AG04450 (cell line): ENCODE data around the gene BTG3. TPM values are rescaled to one million over a fixed set of nuclear protein-coding genes. Genes with fewer than 3 reads are reported as not detected.

Source experiments
- CTCF ChIA-PET: fragments of 300-600, 350-600 bp; formaldehyde crosslinking; extraction: SDS; loops from one replicate; lab custom pipeline; 2022; ENCODE audit warnings: antibody characterized with exemption, inconsistent platforms; lab: Charles Lee
- POLR2A ChIA-PET: fragments of 350-600 bp; formaldehyde crosslinking; extraction: SDS; loops from one replicate; lab custom pipeline; 2021; ENCODE audit warnings: antibody characterized with exemption, inconsistent platforms; lab: Yijun Ruan, JAX
- DNase-seq: peaks from one replicate; pipeline ENCODE4 v3.0.0-alpha.2; 2011; ENCODE audit warnings: low read depth, low spot score
- H3K27ac ChIP-seq: one replicate; pipeline ENCODE4 v1.5.1; 2012; ENCODE audit warnings: low read depth, low read length, control low read depth
- H3K27me3 ChIP-seq: one replicate; pipeline ENCODE4 v1.6.0; 2012; ENCODE audit warnings: low read length; ENCODE audit not compliant: control insufficient read depth, insufficient read depth
- H3K4me3 ChIP-seq: 2 replicates; pipeline ENCODE4 v1.5.1; 2011; ENCODE audit warnings: mild to moderate bottlenecking, low read depth, low read length, control low read depth
- H3K9me3 ChIP-seq: 2 replicates; pipeline ENCODE4 v1.5.1; 2012; ENCODE audit warnings: low read length; ENCODE audit not compliant: control insufficient read depth, insufficient read depth
- polyA plus RNA-seq: library from polyadenylated mRNA; depleted of rRNA; stranded (reverse); fragments of >200 nt; gene quantifications from 2 replicates; pipeline ENCODE4 v1.2.3, GENCODE V29; 2011
- TF ChIP-seq, protein P1 (sequence below): IDR thresholded peaks from 2 replicates; pipeline ENCODE4 v1.5.1; 2011; ENCODE audit warnings: low read depth, low read length, control low read depth, inconsistent platforms

BTG3 gene
- polyA plus RNA-seq, 1 experiment = 59.0 TPM

DNA sequence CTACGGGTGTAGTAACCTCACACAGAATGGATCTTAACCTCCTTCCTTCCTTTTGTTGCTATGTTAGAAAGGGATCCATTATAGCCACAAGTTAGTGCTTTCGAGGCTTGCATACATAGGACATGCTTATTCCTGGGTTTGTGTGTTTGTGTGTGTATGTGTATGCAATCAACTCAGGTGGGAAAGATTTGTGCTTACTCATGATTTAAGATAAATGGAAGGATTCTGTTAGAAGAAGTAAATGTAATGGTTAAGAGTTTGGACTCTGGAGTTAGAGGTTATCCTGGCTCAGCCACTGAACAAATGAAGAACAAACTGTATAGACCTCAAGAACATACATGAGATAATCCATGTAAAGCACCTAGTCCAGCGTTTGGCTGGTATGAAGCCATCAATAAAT, 28.8 kb downstream of the BTG3 start:
- DNase-seq = no peak
- TF ChIP-seq, protein P1, sequence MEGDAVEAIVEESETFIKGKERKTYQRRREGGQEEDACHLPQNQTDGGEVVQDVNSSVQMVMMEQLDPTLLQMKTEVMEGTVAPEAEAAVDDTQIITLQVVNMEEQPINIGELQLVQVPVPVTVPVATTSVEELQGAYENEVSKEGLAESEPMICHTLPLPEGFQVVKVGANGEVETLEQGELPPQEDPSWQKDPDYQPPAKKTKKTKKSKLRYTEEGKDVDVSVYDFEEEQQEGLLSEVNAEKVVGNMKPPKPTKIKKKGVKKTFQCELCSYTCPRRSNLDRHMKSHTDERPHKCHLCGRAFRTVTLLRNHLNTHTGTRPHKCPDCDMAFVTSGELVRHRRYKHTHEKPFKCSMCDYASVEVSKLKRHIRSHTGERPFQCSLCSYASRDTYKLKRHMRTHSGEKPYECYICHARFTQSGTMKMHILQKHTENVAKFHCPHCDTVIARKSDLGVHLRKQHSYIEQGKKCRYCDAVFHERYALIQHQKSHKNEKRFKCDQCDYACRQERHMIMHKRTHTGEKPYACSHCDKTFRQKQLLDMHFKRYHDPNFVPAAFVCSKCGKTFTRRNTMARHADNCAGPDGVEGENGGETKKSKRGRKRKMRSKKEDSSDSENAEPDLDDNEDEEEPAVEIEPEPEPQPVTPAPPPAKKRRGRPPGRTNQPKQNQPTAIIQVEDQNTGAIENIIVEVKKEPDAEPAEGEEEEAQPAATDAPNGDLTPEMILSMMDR = no peak
- H3K27me3 ChIP-seq = no peaks in the 10 kb centered on the region
- H3K27ac ChIP-seq = no peak overlapping the region
- CTCF ChIA-PET = interaction anchor here (7.2 kb wide), 1 partner anchor 196 kb away, joined by 303 read pairs; no protein-coding TSS in a partner anchor
- H3K9me3 ChIP-seq = no peaks in the 10 kb centered on the region
- no peak overlapping the region for H3K4me3 ChIP-seq
- POLR2A ChIA-PET = no interaction called here

GRCh38 chr21:17580319-17580718, 32.4 kb downstream of the BTG3 start:
- POLR2A ChIA-PET = no interaction called here
- Histone ChIP-seq H3K27ac (no peak overlapping the region), H3K9me3 (no peaks in the 10 kb centered on the region), H3K4me3 (no peak overlapping the region), H3K27me3 (no peaks in the 10 kb centered on the region)
- no peak for DNase-seq
- TF ChIP-seq, protein P1 = no peak
- CTCF ChIA-PET = interaction anchor here (7.2 kb wide), 1 partner anchor 193 kb away, joined by 303 read pairs; no protein-coding TSS in a partner anchor

DNA sequence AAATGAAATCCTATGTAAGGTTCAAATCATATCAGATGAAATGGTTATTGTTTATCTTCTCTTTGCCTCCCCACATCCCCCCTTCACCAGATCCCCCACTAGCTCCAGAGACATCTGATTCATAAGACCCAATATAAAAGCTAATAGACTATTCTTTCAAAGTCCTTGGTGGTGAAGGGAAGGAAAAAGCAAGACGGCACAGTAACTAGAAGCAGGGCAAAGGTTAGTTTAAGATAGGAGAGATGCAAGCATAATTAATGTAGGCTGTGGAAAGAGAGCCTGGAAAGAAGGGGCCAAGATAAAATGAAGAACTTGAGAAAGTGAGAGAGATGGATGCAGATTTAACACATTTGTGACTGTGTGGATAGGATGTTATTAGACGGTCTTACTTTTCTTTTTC, 33.8 kb downstream of the BTG3 start:
- no peak for DNase-seq
- TF ChIP-seq, protein P1 = no peak
- POLR2A ChIA-PET = no interaction called here
- CTCF ChIA-PET = no interaction called here
- Histone ChIP-seq H3K27ac (no peak overlapping the region), H3K9me3 (no peaks in the 10 kb centered on the region), H3K27me3 (no peaks in the 10 kb centered on the region), H3K4me3 (no peak overlapping the region)

- DNase-seq = no peak
- ChIA-PET POLR2A (no interaction called here), CTCF (no interaction called here)
- H3K9me3 ChIP-seq = no peaks in the 10 kb centered on the region
- H3K4me3 ChIP-seq = no peak overlapping the region
- H3K27me3 ChIP-seq = no peaks in the 10 kb centered on the region
- no peak overlapping the region for H3K27ac ChIP-seq
- TF ChIP-seq, protein P1 = no peak
Observed at GRCh38 chr21:17578162-17578561, 34.5 kb downstream of the BTG3 start.

DNA sequence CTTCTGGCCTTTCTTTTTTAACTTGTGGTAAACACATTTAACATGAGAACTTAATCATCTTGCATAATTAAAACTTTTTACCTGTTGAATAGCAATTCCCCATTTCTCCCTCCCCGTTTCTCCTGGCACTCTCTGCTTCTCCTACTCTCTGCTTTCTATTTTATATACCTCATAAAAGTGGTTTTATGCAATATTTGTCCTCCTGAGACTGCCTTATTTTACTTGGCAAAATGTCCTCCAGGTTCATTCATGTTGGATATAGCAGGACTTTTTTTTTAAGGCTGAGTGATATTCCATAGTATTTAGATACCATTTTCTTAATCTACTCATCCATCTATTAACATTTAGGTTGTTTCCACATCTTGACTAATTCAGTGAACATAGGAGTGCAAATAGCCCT, 35.0 kb downstream of the BTG3 start:
- Histone ChIP-seq H3K4me3 (no peak overlapping the region), H3K9me3 (no peaks in the 10 kb centered on the region), H3K27ac (no peak overlapping the region), H3K27me3 (no peaks in the 10 kb centered on the region)
- ChIA-PET POLR2A (no interaction called here), CTCF (no interaction called here)
- no peak for DNase-seq
- TF ChIP-seq, protein P1 = no peak
